ENCODE measurements around the gene ALDH1A3. TPM values are rescaled to one million over a fixed set of nuclear protein-coding genes. Genes with fewer than 3 reads are reported as not detected.

ALDH1A3 gene
- total and polyA plus RNA-seq, 4 donors = 2.5 to 21.6 (median 12.3) TPM

DNA sequence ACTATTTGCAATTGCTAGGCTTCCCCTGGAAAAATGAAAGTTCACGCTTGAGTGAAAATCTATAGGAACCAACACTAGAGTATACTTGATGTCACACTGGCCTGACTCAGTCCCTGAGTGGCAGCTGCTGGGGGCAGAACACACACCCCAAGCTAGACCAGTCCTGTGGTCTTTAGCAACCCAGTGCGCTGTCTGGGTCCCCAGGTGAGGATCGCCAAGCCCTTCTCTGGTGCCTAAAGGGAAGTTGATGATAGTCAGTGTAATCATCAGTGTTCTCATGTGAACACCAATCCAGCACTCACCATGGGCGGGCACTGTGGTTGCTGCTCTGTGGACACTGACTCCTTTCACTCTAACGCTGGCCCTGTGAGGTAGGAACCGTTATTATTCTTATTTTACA lies 11.2 kb downstream of the ALDH1A3 start:
- Histone ChIP-seq H3K27me3 (ENCODE audit: control insufficient read depth, insufficient read depth, low read length) (peaks cover 32% of the 10 kb centered on the region), H3K27ac (ENCODE audit: low read depth, low read length) (no peak overlapping the region), H3K4me3 (ENCODE audit: low read depth, low read length) (no peak overlapping the region), H3K36me3 (ENCODE audit: control insufficient read depth, insufficient read depth, low read length) (no peaks in the 10 kb centered on the region), H3K4me1 (ENCODE audit: control insufficient read depth, insufficient read depth, low read length) (peaks cover 17% of the 10 kb centered on the region), H3K9me3 (ENCODE audit: control insufficient read depth, insufficient read depth, low read length) (no peaks in the 10 kb centered on the region)
- DNase-seq (ENCODE audit: low read depth in 4 of 6, low spot score in 6 of 6) = no peak
- WGBS (ENCODE audit: insufficient coverage) = 94% methylated on average over 3 of the region's 6 CpGs

DNA sequence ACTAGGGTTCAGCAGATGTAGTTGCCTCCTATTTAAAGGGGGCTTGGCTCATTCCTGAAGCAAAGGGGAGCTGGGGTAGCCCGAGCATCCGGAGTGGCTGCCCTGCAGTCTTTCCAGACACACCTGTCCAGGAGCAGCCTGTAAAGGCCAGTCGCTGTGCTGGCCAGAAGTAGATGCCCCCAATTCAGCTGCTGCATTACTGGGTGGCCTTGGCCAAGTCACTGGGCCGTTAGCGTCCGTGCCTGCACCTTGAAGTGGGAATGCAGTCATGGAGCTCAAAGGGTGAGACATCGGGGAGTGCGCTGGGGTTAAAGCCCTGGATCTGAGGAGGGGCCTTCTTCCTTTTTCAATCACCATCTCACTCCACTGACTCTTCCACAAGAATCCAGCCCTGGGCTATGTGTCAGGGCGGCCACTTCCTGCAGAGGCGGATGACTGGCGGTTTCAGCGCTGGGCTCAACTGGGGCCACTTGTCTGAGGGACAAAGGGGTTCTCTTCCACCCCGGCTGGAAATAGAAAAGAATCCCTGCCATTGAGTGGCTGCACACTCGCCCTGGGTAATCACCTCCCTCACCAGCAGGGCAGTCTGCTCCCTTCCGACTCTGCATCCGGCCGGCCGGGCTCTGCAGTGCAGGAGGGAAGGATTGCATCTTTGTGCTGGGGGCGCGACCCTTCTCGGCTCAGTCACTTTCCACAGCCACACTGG lies 11.8 kb downstream of the ALDH1A3 start:
- Histone ChIP-seq H3K4me3 (ENCODE audit: low read depth, low read length) (no peak overlapping the region), H3K4me1 (ENCODE audit: control insufficient read depth, insufficient read depth, low read length) (peaks cover 17% of the 10 kb centered on the region), H3K9me3 (ENCODE audit: control insufficient read depth, insufficient read depth, low read length) (no peaks in the 10 kb centered on the region), H3K27me3 (ENCODE audit: control insufficient read depth, insufficient read depth, low read length) (peaks cover 32% of the 10 kb centered on the region), H3K27ac (ENCODE audit: low read depth, low read length) (no peak overlapping the region), H3K36me3 (ENCODE audit: control insufficient read depth, insufficient read depth, low read length) (no peaks in the 10 kb centered on the region)
- 57% methylated on average over 15 of the region's 21 CpGs for WGBS (ENCODE audit: insufficient coverage)
- peak in 1 of 6 donors; percentile 48 for DNase-seq (ENCODE audit: low read depth in 4 of 6, low spot score in 6 of 6)

DNA sequence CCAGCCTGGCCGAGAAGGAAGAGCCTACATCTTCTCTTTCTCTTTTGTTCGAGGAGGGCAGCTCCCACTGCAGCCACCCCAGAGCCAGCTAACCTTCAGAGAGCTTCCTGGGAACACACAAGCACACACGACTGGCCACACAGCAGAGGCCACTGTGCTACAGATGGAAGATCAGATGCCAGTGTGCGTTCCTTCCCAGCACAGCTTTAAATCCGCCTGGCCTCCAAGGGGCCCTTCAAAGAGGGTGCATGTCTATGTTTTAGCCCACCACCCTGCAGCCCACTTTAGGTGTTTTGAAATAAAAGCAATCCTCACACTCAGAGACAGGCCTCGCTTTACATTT lies 12.4 kb downstream of the ALDH1A3 start:
- Histone ChIP-seq H3K27ac (ENCODE audit: low read depth, low read length) (no peak overlapping the region), H3K4me1 (ENCODE audit: control insufficient read depth, insufficient read depth, low read length) (peaks cover 17% of the 10 kb centered on the region), H3K27me3 (ENCODE audit: control insufficient read depth, insufficient read depth, low read length) (peaks cover 32% of the 10 kb centered on the region), H3K36me3 (ENCODE audit: control insufficient read depth, insufficient read depth, low read length) (no peaks in the 10 kb centered on the region), H3K9me3 (ENCODE audit: control insufficient read depth, insufficient read depth, low read length) (no peaks in the 10 kb centered on the region), H3K4me3 (ENCODE audit: low read depth, low read length) (no peak overlapping the region)
- no peak for DNase-seq (ENCODE audit: low read depth in 4 of 6, low spot score in 6 of 6)
- 52% methylated on average over 5 of the region's 6 CpGs for WGBS (ENCODE audit: insufficient coverage)

DNA sequence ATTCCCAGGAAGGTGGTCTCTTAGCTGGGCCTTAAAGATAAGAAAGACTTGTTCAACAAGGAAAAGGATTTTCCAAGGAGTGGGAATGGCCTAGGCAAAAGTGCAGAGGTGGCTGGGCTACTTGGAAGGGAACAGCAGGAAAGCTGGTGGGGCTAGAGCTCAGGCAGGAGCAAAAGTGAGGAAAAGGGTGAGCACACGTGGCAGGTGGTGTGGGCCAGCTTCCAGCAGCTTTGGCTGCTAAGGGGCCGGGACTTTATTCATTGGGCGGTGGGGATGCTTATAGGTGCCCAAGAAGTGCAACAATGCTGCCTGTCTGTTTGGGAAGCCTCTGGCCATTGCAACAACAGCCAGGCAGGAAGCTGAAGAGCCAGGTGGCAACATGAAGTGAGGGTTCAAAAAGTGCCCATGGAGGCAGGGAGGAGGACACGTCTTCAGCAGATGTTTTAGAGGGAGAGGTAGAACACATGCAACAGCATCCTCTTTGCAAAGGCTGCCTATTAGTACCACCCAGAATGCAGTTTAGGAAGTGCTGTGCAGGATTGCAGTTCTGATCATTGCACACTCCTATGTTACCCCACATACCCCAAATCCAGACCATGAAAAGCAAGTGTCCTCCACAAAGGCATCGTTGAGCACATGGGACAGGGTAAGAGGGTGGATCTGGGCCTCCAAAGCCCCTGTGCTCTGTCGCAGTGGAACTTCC lies 13.8 kb downstream of the ALDH1A3 start:
- 85% methylated on average over 6 of the region's 6 CpGs for WGBS (ENCODE audit: insufficient coverage)
- no peaks in the 10 kb centered on the region for H3K36me3 ChIP-seq (ENCODE audit: control insufficient read depth, insufficient read depth, low read length)
- H3K27ac ChIP-seq (ENCODE audit: low read depth, low read length) = no peak overlapping the region
- peaks cover 22% of the 10 kb centered on the region for H3K4me1 ChIP-seq (ENCODE audit: control insufficient read depth, insufficient read depth, low read length)
- no peak overlapping the region for H3K4me3 ChIP-seq (ENCODE audit: low read depth, low read length)
- peaks cover 32% of the 10 kb centered on the region for H3K27me3 ChIP-seq (ENCODE audit: control insufficient read depth, insufficient read depth, low read length)
- DNase-seq (ENCODE audit: low read depth in 4 of 6, low spot score in 6 of 6) = no peak
- no peaks in the 10 kb centered on the region for H3K9me3 ChIP-seq (ENCODE audit: control insufficient read depth, insufficient read depth, low read length)

DNA sequence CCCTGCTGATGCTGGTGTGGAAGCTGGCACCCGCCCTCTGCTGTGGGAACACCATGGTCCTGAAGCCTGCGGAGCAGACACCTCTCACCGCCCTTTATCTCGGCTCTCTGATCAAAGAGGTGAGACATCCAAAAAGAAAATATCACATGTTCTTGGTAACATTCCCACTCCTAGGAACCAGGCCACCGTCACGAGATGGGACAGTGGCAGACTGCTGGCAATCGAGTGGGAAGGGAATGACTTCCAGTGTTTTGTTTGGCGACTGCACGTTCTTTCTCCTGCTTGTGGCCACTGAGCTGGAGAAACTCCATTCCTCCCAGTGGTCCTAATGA lies 14.3 kb downstream of the ALDH1A3 start:
- H3K36me3 ChIP-seq (ENCODE audit: control insufficient read depth, insufficient read depth, low read length) = no peaks in the 10 kb centered on the region
- H3K4me3 ChIP-seq (ENCODE audit: low read depth, low read length) = no peak overlapping the region
- WGBS (ENCODE audit: insufficient coverage) = 90% methylated on average over 7 of the region's 9 CpGs
- no peak for DNase-seq (ENCODE audit: low read depth in 4 of 6, low spot score in 6 of 6)
- H3K9me3 ChIP-seq (ENCODE audit: control insufficient read depth, insufficient read depth, low read length) = no peaks in the 10 kb centered on the region
- peaks cover 22% of the 10 kb centered on the region for H3K4me1 ChIP-seq (ENCODE audit: control insufficient read depth, insufficient read depth, low read length)
- H3K27me3 ChIP-seq (ENCODE audit: control insufficient read depth, insufficient read depth, low read length) = peaks cover 32% of the 10 kb centered on the region
- no peak overlapping the region for H3K27ac ChIP-seq (ENCODE audit: low read depth, low read length)

DNA sequence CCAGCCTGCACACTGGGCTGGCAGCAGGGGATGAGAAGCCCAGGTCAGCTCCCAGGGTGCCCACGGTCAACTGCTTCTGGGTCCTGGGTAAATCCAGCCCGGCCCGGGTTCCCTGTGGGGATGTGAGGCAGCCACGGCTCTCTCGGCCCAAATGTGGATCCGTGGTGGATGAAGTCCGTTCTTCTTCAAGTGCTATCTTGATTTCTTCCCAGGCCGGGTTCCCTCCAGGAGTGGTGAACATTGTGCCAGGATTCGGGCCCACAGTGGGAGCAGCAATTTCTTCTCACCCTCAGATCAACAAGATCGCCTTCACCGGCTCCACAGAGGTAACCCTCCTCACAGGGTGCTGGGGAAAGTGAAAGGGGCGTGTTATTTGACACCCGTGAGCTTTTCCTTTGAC lies 16.1 kb downstream of the ALDH1A3 start:
- 90% methylated on average over 8 of the region's 13 CpGs for WGBS (ENCODE audit: insufficient coverage)
- Histone ChIP-seq H3K27me3 (ENCODE audit: control insufficient read depth, insufficient read depth, low read length) (peaks cover 18% of the 10 kb centered on the region), H3K4me3 (ENCODE audit: low read depth, low read length) (no peak overlapping the region), H3K36me3 (ENCODE audit: control insufficient read depth, insufficient read depth, low read length) (no peaks in the 10 kb centered on the region), H3K9me3 (ENCODE audit: control insufficient read depth, insufficient read depth, low read length) (no peaks in the 10 kb centered on the region), H3K4me1 (ENCODE audit: control insufficient read depth, insufficient read depth, low read length) (peaks cover 19% of the 10 kb centered on the region), H3K27ac (ENCODE audit: low read depth, low read length) (no peak overlapping the region)
- no peak for DNase-seq (ENCODE audit: low read depth in 4 of 6, low spot score in 6 of 6)

DNA sequence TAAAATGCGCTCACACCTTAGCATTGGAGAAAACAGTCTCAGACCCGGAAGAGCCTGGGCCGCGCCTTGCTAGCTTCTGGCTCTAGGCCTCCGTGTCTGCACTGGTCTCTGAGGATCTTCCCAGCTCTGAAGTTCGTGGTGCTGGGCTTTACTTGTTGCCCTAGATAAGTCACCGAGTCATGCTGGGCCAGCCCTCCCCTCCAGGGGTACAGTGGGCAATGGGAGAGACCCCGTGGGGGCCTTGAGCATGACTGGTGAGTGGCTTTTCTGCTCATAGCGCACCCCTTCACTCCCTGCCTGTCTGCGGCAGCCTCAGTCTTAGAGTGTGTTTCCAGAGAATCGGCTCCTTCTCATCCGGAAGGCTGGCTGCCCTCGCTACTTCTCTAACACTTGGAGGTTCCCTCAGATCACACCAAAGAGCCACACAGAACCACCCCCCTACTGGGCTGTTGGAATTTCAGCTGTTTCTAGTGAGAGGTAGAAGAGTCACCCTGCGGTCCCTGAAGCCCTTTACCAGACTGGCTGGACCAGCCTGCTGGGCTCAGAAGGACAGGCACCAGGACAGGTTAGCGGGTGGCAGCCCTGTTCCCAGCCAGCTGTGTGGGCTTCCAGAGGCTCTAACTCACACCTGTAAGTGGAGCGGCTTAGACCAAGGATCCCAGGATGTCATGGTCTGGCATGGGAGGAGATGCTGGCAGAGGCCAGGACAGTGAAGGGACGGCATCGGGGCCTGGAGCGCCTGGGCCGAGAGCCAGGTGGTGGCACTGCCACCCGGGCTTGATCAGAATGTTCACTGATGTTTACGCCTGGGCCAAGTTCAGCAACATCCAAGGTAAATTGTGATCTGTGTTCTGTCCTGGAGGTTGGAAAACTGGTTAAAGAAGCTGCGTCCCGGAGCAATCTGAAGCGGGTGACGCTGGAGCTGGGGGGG lies 17.9 kb downstream of the ALDH1A3 start:
- no peak overlapping the region for H3K27ac ChIP-seq (ENCODE audit: low read depth, low read length)
- 90% methylated on average over 25 of the region's 26 CpGs for WGBS (ENCODE audit: insufficient coverage)
- no peak for DNase-seq (ENCODE audit: low read depth in 4 of 6, low spot score in 6 of 6)

DNA sequence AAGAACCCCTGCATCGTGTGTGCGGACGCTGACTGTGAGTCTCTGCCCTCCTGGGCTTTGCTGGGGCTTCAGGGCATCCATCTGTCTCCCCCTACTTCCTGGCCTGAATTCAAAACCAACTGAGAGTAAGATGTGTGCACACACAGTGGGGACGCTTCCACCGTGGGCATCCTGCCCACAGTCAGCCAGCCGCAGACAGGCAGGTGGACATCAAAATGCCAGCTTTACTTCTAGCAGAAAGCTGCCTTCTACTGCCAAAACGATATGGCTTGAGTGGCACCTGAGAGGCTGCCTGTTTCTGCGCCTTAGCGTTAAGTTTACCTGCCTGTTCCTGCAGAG lies 18.5 kb downstream of the ALDH1A3 start:
- H3K4me3 ChIP-seq (ENCODE audit: low read depth, low read length) = no peak overlapping the region
- no peaks in the 10 kb centered on the region for H3K36me3 ChIP-seq (ENCODE audit: control insufficient read depth, insufficient read depth, low read length)
- H3K4me1 ChIP-seq (ENCODE audit: control insufficient read depth, insufficient read depth, low read length) = peaks cover 17% of the 10 kb centered on the region
- DNase-seq (ENCODE audit: low read depth in 4 of 6, low spot score in 6 of 6) = no peak
- 59% methylated on average over 5 of the region's 9 CpGs for WGBS (ENCODE audit: insufficient coverage)
- H3K9me3 ChIP-seq (ENCODE audit: control insufficient read depth, insufficient read depth, low read length) = no peaks in the 10 kb centered on the region
- no peak overlapping the region for H3K27ac ChIP-seq (ENCODE audit: low read depth, low read length)
- H3K27me3 ChIP-seq (ENCODE audit: control insufficient read depth, insufficient read depth, low read length) = peaks cover 5% of the 10 kb centered on the region

More for the DNA sequence above, 17.9 kb downstream of the ALDH1A3 start:
- no peaks in the 10 kb centered on the region for H3K36me3 ChIP-seq (ENCODE audit: control insufficient read depth, insufficient read depth, low read length)
- H3K9me3 ChIP-seq (ENCODE audit: control insufficient read depth, insufficient read depth, low read length) = no peaks in the 10 kb centered on the region
- peaks cover 5% of the 10 kb centered on the region for H3K27me3 ChIP-seq (ENCODE audit: control insufficient read depth, insufficient read depth, low read length)
- no peak overlapping the region for H3K4me3 ChIP-seq (ENCODE audit: low read depth, low read length)
- peaks cover 13% of the 10 kb centered on the region for H3K4me1 ChIP-seq (ENCODE audit: control insufficient read depth, insufficient read depth, low read length)

DNA sequence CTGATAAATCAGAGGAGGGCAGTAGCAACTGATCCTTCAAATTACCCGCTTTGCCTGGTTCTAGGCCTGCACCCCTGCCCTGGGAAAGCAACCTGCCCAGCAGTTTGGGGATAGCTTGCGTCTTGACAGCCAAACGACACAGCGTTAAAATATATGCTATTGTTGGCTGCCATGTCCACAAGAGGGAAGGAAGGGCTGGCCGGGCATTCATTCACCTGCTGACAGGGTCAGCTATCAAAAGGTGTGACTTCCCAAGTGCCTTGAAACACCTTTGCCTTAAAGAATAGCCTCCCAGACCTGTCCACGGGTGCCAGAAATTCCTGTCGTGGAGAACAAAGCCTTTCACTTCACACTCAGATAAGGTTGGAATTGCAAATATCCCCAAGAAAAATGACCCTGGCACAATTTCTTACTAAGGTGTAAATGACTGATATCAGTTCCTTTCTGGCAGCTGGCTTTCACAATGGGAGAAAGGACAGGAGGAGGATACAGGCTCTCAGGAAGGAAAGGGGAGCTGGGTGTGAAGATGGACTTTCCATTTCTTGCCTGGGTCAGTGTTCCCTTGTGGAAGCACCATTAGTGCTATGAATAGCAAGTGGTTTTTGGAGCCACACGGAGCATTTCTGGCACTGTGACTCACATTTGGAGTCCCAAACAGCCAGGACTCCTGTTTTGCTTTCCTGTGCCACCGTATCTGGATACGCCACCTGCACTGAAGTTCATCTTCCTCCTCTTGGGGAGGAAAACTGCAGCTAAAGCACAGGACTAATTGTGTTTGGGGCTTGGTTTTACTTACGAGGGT lies 19.2 kb downstream of the ALDH1A3 start:
- H3K36me3 ChIP-seq (ENCODE audit: control insufficient read depth, insufficient read depth, low read length) = no peaks in the 10 kb centered on the region
- no peaks in the 10 kb centered on the region for H3K9me3 ChIP-seq (ENCODE audit: control insufficient read depth, insufficient read depth, low read length)
- 76% methylated on average over 7 of the region's 11 CpGs for WGBS (ENCODE audit: insufficient coverage)
- no peak overlapping the region for H3K4me3 ChIP-seq (ENCODE audit: low read depth, low read length)
- no peak overlapping the region for H3K27ac ChIP-seq (ENCODE audit: low read depth, low read length)
- peaks cover 17% of the 10 kb centered on the region for H3K4me1 ChIP-seq (ENCODE audit: control insufficient read depth, insufficient read depth, low read length)
- H3K27me3 ChIP-seq (ENCODE audit: control insufficient read depth, insufficient read depth, low read length) = peaks cover 3% of the 10 kb centered on the region
- no peak for DNase-seq (ENCODE audit: low read depth in 4 of 6, low spot score in 6 of 6)
